Psoas muscle (tissue), 8 donors: ENCODE measurements around the gene DAB2IP. TPM values are rescaled to one million over a fixed set of nuclear protein-coding genes. Genes with fewer than 3 reads are reported as not detected.

ENCODE experiments used
- ATAC-seq, 4 donors: fragments of 200-7000 bp; cut with Tn5 transposase; one replicate each; pipeline ENCODE4 v1.9.1; 2020; ENCODE audit warnings: moderate library complexity in 3 of 4, mild to moderate bottlenecking in 2 of 4
- DNase-seq, 2 donors: peaks; one replicate each; pipeline ENCODE4 v3.0.0-alpha.2; 2020
- H3K27ac ChIP-seq: fragments of 200-600 bp; one replicate; pipeline ENCODE4 v1.8.0; 2022
- H3K27me3 ChIP-seq, 3 donors: fragments of 200-600 bp in 1 of 3; one replicate each; pipeline versions ENCODE4 v1.6.1 to v1.8.0; 2013 to 2022; ENCODE audit warnings: low read length in 2 of 3, mild to moderate bottlenecking in 2 of 3, moderate library complexity in 1 of 3; ENCODE audit not compliant: insufficient read depth in 3 of 3
- H3K36me3 ChIP-seq, 2 donors: fragments of 200-600 bp in 1 of 2; one replicate each; pipeline versions ENCODE4 v1.6.1 to v1.8.0; 2013 to 2022; ENCODE audit warnings: low read depth in 1 of 2, mild to moderate bottlenecking in 1 of 2, moderate library complexity in 1 of 2; ENCODE audit not compliant: insufficient read depth in 1 of 2
- H3K4me1 ChIP-seq: fragments of 200-600 bp; one replicate; pipeline ENCODE4 v1.8.0; 2022
- H3K4me3 ChIP-seq: fragments of 200-600 bp; one replicate; pipeline ENCODE4 v1.8.0; 2022; ENCODE audit warnings: mild to moderate bottlenecking
- H3K9me3 ChIP-seq: fragments of 200-600 bp; one replicate; pipeline ENCODE4 v1.8.0; 2022
- WGBS, 3 donors: extraction: QIAGEN DNeasy Blood & Tissue Kit; methylation state at CpG; one replicate each; pipeline versions ENCODE4 v1.1.6 to v1.1.7; 2013; 5-methylcytosine and 5-hydroxymethylcytosine counted together
- intact Hi-C, 2 donors: fragments of 100-400 bp; cut with DNase I; formaldehyde crosslinking; loops; one replicate each; pipeline versions ENCODE4 v1.11.0 to v1.14.2; 2022
- polyA plus RNA-seq, 3 donors: library from polyadenylated mRNA; stranded (reverse); fragments of 200-250 nt; gene quantifications; one replicate each; pipeline ENCODE4 v1.2.3, GENCODE V29; 2013
- total RNA-seq, 4 donors: library from RNA; stranded (reverse); fragmentation: NEBNext Ultra II Directional in 2 of 4; extraction: Animal tissue kit (Norgen Biotek cat#: 25700) in 2 of 4; gene quantifications; one replicate each; pipeline versions ENCODE4 v1.2.1 to v1.2.4, GENCODE V29; 2021 to 2023
- TF ChIP-seq, protein P1 (sequence below): fragments of 200-600 bp; IDR thresholded peaks from one replicate; pipeline ENCODE4 v1.8.0; 2022; ENCODE audit warnings: antibody characterized with exemption
- donor health status: healthy with polysubstance abuse.
- donor health status: DM: no; HTN: no; CAD: no; lungs with moderate emphysema.
- donor health status: Bipolar disorder and iron deficiency.
- donor health status: healthy.
- donor health status: DM: yes; HTN: yes; CAD: no.
- donor health status: DM: no; HTN: no; CAD: no.
- donor health status: DM: no; HTN: no; CAD: no.
- donor health status: DM: yes; HTN: yes; CAD: no.

Gene DAB2IP
- total and polyA plus RNA-seq, 7 donors: 14.1 to 66.2 (median 33.4) TPM

DNA sequence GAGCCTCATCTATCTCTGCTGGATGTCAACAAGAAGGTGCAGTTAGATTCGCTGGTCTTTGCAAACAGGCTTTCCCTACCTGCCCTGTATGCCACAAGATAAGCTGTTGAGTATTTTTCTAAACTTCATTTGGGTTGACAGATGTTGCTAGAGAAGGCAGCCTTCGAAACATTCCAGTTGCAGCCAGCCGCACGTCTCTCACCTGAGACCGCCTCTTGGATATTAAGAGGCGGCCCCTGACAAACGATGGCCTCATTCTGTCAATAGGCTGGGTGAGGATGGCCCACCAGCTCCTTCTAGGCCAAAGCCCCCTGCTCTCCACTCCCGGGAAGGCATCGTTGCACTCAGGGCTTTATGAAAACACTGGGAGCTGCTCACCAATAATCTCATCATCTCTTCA is 181.6 kb downstream of the DAB2IP start:
- 92 to 96% (median 93%) methylated on average over 9 of the region's 9 CpGs for WGBS, 3 donors
- Histone ChIP-seq H3K9me3 (no peaks in the 10 kb centered on the region), H3K4me1 (no peaks in the 10 kb centered on the region), H3K27me3 (no peaks in the 10 kb centered on the region), H3K27ac (no peak overlapping the region), H3K4me3 (no peak overlapping the region), H3K36me3 (no peaks in the 10 kb centered on the region)
- TF ChIP-seq, protein P1, sequence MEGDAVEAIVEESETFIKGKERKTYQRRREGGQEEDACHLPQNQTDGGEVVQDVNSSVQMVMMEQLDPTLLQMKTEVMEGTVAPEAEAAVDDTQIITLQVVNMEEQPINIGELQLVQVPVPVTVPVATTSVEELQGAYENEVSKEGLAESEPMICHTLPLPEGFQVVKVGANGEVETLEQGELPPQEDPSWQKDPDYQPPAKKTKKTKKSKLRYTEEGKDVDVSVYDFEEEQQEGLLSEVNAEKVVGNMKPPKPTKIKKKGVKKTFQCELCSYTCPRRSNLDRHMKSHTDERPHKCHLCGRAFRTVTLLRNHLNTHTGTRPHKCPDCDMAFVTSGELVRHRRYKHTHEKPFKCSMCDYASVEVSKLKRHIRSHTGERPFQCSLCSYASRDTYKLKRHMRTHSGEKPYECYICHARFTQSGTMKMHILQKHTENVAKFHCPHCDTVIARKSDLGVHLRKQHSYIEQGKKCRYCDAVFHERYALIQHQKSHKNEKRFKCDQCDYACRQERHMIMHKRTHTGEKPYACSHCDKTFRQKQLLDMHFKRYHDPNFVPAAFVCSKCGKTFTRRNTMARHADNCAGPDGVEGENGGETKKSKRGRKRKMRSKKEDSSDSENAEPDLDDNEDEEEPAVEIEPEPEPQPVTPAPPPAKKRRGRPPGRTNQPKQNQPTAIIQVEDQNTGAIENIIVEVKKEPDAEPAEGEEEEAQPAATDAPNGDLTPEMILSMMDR: no peak
- no peak for ATAC-seq
- intact Hi-C loops: no loop called here
- DNase-seq: peak in 1 of 2 donors; percentile 9

Other genes starting within 250 kb of the DAB2IP start
- 1 to 10 TPM in 3 of 4 donors, under 1 TPM in 1; 0.50 to 7.0 (median 2.5) TPM for gene GGTA1, start 151.8 kb upstream of the DAB2IP start, total RNA-seq
- 1 to 10 TPM; 1.1 to 3.9 (median 1.6) TPM for gene GGTA1, start 151.8 kb upstream of the DAB2IP start, polyA plus RNA-seq